Measurements from ENCODE around the gene SAMD11.

DNA sequence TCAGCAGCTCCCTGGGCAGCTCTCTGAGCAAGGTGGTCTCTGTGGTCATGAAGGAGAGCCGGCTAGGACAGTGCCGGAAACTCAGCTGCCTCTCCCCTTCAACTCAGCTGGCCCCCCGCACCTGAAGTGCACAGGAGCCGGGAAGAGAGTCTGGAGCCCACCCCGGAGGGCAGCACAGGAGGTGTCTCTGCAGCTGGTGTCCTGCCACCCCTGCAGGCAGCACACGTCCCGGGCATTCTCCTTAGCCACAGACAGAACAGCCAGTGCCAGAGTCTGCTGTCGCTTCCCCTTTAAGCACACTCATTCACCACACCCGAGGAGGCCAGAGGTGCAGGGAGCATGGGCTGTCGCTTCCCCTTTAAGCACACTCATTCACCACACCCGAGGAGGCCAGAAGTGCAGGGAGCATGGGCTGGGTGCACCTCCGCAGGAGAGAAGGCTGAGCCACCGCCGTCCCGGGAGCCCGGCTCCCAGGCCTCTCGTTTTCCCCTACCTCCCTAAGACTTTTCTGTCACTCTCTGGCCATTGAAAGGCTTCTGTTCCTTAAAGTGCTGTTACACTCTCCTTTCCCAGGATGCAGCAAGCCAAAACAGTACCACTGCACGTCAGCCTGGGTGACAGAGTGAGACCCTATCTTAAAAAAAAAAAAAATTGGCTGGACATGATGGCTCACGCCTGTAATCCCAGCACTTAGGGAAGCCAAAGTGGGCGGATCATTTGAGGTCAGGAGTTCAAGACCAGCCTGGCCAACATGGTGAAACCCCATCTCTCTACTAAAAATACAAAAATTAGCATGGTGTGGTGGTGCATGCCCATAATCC is 16.9 kb upstream of the SAMD11 start:
- TF ChIP-seq POLR2A (IDR thresholded peaks at IDR 0.05) (no peak), EP300 (IDR thresholded peaks at IDR 0.05) (no peak)
- TF ChIP-seq, protein P1, sequence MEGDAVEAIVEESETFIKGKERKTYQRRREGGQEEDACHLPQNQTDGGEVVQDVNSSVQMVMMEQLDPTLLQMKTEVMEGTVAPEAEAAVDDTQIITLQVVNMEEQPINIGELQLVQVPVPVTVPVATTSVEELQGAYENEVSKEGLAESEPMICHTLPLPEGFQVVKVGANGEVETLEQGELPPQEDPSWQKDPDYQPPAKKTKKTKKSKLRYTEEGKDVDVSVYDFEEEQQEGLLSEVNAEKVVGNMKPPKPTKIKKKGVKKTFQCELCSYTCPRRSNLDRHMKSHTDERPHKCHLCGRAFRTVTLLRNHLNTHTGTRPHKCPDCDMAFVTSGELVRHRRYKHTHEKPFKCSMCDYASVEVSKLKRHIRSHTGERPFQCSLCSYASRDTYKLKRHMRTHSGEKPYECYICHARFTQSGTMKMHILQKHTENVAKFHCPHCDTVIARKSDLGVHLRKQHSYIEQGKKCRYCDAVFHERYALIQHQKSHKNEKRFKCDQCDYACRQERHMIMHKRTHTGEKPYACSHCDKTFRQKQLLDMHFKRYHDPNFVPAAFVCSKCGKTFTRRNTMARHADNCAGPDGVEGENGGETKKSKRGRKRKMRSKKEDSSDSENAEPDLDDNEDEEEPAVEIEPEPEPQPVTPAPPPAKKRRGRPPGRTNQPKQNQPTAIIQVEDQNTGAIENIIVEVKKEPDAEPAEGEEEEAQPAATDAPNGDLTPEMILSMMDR (IDR thresholded peaks at IDR 0.05): no peak
